HCT116 (cell line): ENCODE data around the gene RIMS1. TPM values are rescaled to one million over a fixed set of nuclear protein-coding genes. Genes with fewer than 3 reads are reported as not detected.

Source experiments
- ATAC-seq: fragments of 200-7000 bp; cut with Tn5 transposase; 2 replicates; pipeline ENCODE4 v1.9.1; 2020; ENCODE audit warnings: mild to moderate bottlenecking, moderate library complexity
- BruUV-seq: library from RNA; stranded (reverse); fragments of 400-500 nt; replicated peaks from 2 replicates; lab custom pipeline; 2021; lab: Mats Ljungman, UMichigan
- CTCF ChIA-PET: fragments of 300-600 bp; sonication (Branson Sonifier 250); formaldehyde crosslinking; loops from one replicate; lab custom pipeline; 2021; ENCODE audit warnings: antibody characterized with exemption; lab: Charles Lee
- POLR2A ChIA-PET: fragments of 300-600, 350-600 bp; sonication (Branson Sonifier 250); formaldehyde crosslinking; loops from one replicate; lab custom pipeline; 2021; ENCODE audit warnings: antibody characterized with exemption; lab: Charles Lee
- RAD21 ChIA-PET, 2 experiments: fragments of 300-600 bp; sonication (Branson Sonifier 250); formaldehyde crosslinking; loops; one replicate each; lab custom pipeline; 2023; ENCODE audit warnings: low total read pairs in 2 of 2; ENCODE audit not compliant: uncharacterized antibody in 2 of 2, unreplicated experiment in 2 of 2, low non-redundant PET in 1 of 2; lab: Charles Lee
- DNase-seq: peaks from one replicate; pipeline ENCODE4 v3.0.0-alpha.2; 2010; ENCODE audit warnings: low read depth, low spot score
- H2AFZ ChIP-seq: fragments of 200-600 bp; shearing (Covaris generic), sonication (generic); 2 replicates; pipeline ENCODE4 v1.6.1; 2017; ENCODE audit warnings: low read depth, mixed run types, mixed read lengths, antibody characterized with exemption, low read length; ENCODE audit not compliant: poor library complexity, severe bottlenecking
- H3K27ac ChIP-seq: 2 replicates; pipeline ENCODE4 v1.5.1; 2012; ENCODE audit warnings: low read depth, low read length
- H3K27me3 ChIP-seq: fragments of 200-600 bp; sonication (generic); 2 replicates; pipeline ENCODE4 v1.6.1; 2016; ENCODE audit warnings: mixed run types, low read length, mixed read lengths; ENCODE audit not compliant: insufficient read depth
- H3K36me3 ChIP-seq, 2 experiments: fragments of 200-500 bp in 1 of 2; fragments of 200-600 bp in 1 of 2; sonication (Bioruptor generic) in 1 of 2; sonication (generic) in 1 of 2; 2 replicates each; pipeline versions ENCODE4 v1.5.1 to v1.6.1; 2014 to 2016; ENCODE audit warnings: low read length in 2 of 2, inconsistent platforms in 1 of 2, mixed read lengths in 1 of 2, mixed run types in 1 of 2; ENCODE audit not compliant: insufficient read depth in 2 of 2, control insufficient read depth in 1 of 2
- H3K4me1 ChIP-seq, 2 experiments: fragments of 200-600 bp in 1 of 2; sonication (generic) in 1 of 2; 2 replicates each; pipeline versions ENCODE4 v1.5.1 to v1.6.1; 2012 to 2017; ENCODE audit warnings: low read length in 2 of 2, inconsistent platforms in 1 of 2, mild to moderate bottlenecking in 1 of 2, mixed read lengths in 1 of 2, mixed run types in 1 of 2, moderate library complexity in 1 of 2; ENCODE audit not compliant: insufficient read depth in 2 of 2, control insufficient read depth in 1 of 2
- H3K4me2 ChIP-seq: fragments of 200-600 bp; sonication (generic); 2 replicates; pipeline ENCODE4 v1.6.1; 2017; ENCODE audit warnings: mixed run types, low read length, mixed read lengths
- H3K4me3 ChIP-seq, 2 experiments: fragments of 200-600 bp in 1 of 2; sonication (generic) in 1 of 2; replicated peaks in 1 of 2; 2 replicates each; pipeline ENCODE4 v1.5.1; 2011 to 2016; ENCODE audit warnings: low read length in 2 of 2, control low read depth in 1 of 2, low read depth in 1 of 2, mild to moderate bottlenecking in 1 of 2, mixed read lengths in 1 of 2, mixed run types in 1 of 2
- H3K79me2 ChIP-seq: fragments of 200-600 bp; sonication (generic); 2 replicates; pipeline ENCODE4 v1.6.1; 2017; ENCODE audit warnings: mild to moderate bottlenecking, mixed run types, low read length, moderate library complexity, mixed read lengths; ENCODE audit not compliant: insufficient read depth
- H3K9ac ChIP-seq: fragments of 200-600 bp; sonication (generic); 2 replicates; pipeline ENCODE4 v1.6.1; 2016; ENCODE audit warnings: low read length, mixed read lengths
- H3K9me2 ChIP-seq: fragments of 200-600 bp; sonication (generic), shearing (Covaris generic); 2 replicates; pipeline ENCODE4 v1.6.1; 2017; ENCODE audit warnings: mixed run types, mild to moderate bottlenecking, moderate library complexity; ENCODE audit not compliant: insufficient read depth
- H3K9me3 ChIP-seq, 2 experiments: fragments of 200-500 bp in 1 of 2; fragments of 200-600 bp in 1 of 2; sonication (Bioruptor generic) in 1 of 2; sonication (generic) in 1 of 2; 2 replicates each; pipeline ENCODE4 v1.6.1; 2014 to 2017; ENCODE audit warnings: low read length in 2 of 2, mixed read lengths in 2 of 2, inconsistent platforms in 1 of 2, low read depth in 1 of 2, mild to moderate bottlenecking in 1 of 2, mixed run types in 1 of 2, moderate library complexity in 1 of 2; ENCODE audit not compliant: control insufficient read depth in 1 of 2, insufficient read depth in 1 of 2
- H4K20me1 ChIP-seq: fragments of 200-600 bp; sonication (generic), shearing (Covaris generic); 2 replicates; pipeline ENCODE4 v1.6.1; 2017; ENCODE audit warnings: mixed run types, mild to moderate bottlenecking, moderate library complexity; ENCODE audit not compliant: insufficient read depth
- CBX3 ChIP-seq: IDR thresholded peaks from 2 replicates; pipeline ENCODE4 v1.6.1; 2012; ENCODE audit warnings: low read depth
- EGR1 ChIP-seq: IDR thresholded peaks from 2 replicates; pipeline ENCODE4 v1.6.1; 2012; ENCODE audit warnings: low read depth
- ELF1 ChIP-seq: IDR thresholded peaks from 2 replicates; pipeline ENCODE4 v1.6.1; 2012; ENCODE audit warnings: low read depth, borderline replicate concordance
- EZH2phosphoT487 ChIP-seq: fragments of 200-600 bp; IDR thresholded peaks from 2 replicates; pipeline ENCODE4 v1.6.1; 2018; ENCODE audit warnings: antibody characterized with exemption, borderline replicate concordance
- FOSL1 ChIP-seq: IDR thresholded peaks from 2 replicates; pipeline ENCODE4 v1.6.1; 2012; ENCODE audit warnings: low read depth
- RAD21 ChIP-seq: IDR thresholded peaks from 2 replicates; pipeline ENCODE4 v1.6.1; 2012; ENCODE audit warnings: low read depth, mild to moderate bottlenecking
- SIN3A ChIP-seq: IDR thresholded peaks from 2 replicates; pipeline ENCODE4 v1.6.1; 2012; ENCODE audit warnings: low read depth
- YY1 ChIP-seq: IDR thresholded peaks from 2 replicates; pipeline ENCODE4 v1.6.1; 2011; ENCODE audit warnings: low read length, low read depth, moderate library complexity, mild to moderate bottlenecking; ENCODE audit not compliant: insufficient replicate concordance; ENCODE audit errors: extremely low read depth
- intact Hi-C: fragments of 100-400 bp; cut with micrococcal nuclease; formaldehyde crosslinking; loops from 2 replicates; pipeline ENCODE4 v1.10.0; 2022
- total RNA-seq: library from RNA; stranded (reverse); gene quantifications from one replicate; pipeline ENCODE4 v1.2.1, GENCODE V29; 2021; ENCODE audit not compliant: unreplicated experiment
- TF ChIP-seq, protein P1 (sequence below), 3 experiments: fragments of 200-600 bp in 1 of 3; sonication (generic) in 1 of 3; IDR thresholded peaks in 2 of 3; conservative IDR thresholded peaks in 1 of 3; 2 replicates each; pipeline ENCODE4 v1.5.1; 2012 to 2017; ENCODE audit warnings: low read depth in 2 of 3, low read length in 2 of 3, antibody characterized with exemption in 1 of 3, borderline replicate concordance in 1 of 3, control low read depth in 1 of 3, mild to moderate bottlenecking in 1 of 3, mixed read lengths in 1 of 3, mixed run types in 1 of 3, moderate library complexity in 1 of 3; ENCODE audit not compliant: insufficient read depth in 1 of 3
- TF ChIP-seq, protein P2 (sequence below): IDR thresholded peaks from 2 replicates; pipeline ENCODE4 v1.6.1; 2012
- TF ChIP-seq, protein P3 (sequence below): IDR thresholded peaks from 2 replicates; pipeline ENCODE4 v1.6.1; 2011; ENCODE audit warnings: mild to moderate bottlenecking, low read length, moderate library complexity; ENCODE audit not compliant: insufficient replicate concordance; ENCODE audit errors: extremely low read depth

RIMS1 gene
- total RNA-seq, 1 experiment from 2014 or later = not detected

DNA sequence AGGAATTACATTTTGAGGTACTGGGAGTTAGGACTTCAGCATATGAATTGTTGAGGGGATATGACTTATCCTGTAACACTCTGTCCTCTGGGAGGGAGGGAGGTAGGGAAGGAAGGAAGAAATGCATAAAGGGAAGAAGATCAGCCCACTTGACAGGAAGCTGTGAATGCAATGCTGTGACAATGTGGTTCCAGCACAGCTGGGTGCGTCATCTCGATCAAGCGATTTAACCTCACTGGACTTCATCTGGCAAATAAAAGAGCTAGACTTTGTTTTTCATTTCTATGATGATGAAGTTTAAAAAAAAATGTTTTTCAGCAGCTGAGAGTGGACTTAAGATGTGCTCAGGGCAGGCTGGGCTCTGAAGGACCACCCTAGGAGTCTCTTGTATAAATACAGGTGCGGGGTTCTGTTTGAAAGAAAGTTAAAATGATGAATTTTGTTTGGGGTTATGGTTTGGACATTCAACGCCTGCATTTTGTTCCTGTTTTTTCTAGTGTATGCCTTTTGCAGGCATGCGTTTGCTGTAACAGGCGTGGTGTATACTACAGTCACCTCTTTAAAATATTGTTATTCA is 178.1 kb downstream of the RIMS1 start:
- ATAC-seq (no peak), DNase-seq (no peak)
- no peaks in the 10 kb centered on the region for H3K79me2 ChIP-seq
- RAD21 ChIA-PET = no interaction called here
- POLR2A ChIA-PET = no interaction called here
- H2AFZ ChIP-seq = no peak overlapping the region
- no peaks in the 10 kb centered on the region for H3K36me3 ChIP-seq
- BruUV-seq = no TSS peak
- no peaks in the 10 kb centered on the region for H3K9me3 ChIP-seq
- CTCF ChIA-PET = no interaction called here
- intact Hi-C loops = no loop called here
- H3K27me3 ChIP-seq = no peaks in the 10 kb centered on the region
- TF ChIP-seq RAD21 (no peak), CBX3 (no peak), YY1 (no peak), SIN3A (no peak), ELF1 (no peak), FOSL1 (no peak), EGR1 (no peak), EZH2phosphoT487 (no peak)
- TF ChIP-seq, protein P1, sequence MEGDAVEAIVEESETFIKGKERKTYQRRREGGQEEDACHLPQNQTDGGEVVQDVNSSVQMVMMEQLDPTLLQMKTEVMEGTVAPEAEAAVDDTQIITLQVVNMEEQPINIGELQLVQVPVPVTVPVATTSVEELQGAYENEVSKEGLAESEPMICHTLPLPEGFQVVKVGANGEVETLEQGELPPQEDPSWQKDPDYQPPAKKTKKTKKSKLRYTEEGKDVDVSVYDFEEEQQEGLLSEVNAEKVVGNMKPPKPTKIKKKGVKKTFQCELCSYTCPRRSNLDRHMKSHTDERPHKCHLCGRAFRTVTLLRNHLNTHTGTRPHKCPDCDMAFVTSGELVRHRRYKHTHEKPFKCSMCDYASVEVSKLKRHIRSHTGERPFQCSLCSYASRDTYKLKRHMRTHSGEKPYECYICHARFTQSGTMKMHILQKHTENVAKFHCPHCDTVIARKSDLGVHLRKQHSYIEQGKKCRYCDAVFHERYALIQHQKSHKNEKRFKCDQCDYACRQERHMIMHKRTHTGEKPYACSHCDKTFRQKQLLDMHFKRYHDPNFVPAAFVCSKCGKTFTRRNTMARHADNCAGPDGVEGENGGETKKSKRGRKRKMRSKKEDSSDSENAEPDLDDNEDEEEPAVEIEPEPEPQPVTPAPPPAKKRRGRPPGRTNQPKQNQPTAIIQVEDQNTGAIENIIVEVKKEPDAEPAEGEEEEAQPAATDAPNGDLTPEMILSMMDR (IDR thresholded peaks at IDR 0.05 in 2 of 3, conservative IDR thresholded peaks at IDR 0.05 in 1 of 3; ENCODE audit: borderline replicate concordance in 1 of 3, insufficient read depth in 1 of 3, low read depth in 2 of 3, low read length in 2 of 3) = no peak
- TF ChIP-seq, protein P2, sequence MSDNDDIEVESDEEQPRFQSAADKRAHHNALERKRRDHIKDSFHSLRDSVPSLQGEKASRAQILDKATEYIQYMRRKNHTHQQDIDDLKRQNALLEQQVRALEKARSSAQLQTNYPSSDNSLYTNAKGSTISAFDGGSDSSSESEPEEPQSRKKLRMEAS = no peak
- TF ChIP-seq, protein P3, sequence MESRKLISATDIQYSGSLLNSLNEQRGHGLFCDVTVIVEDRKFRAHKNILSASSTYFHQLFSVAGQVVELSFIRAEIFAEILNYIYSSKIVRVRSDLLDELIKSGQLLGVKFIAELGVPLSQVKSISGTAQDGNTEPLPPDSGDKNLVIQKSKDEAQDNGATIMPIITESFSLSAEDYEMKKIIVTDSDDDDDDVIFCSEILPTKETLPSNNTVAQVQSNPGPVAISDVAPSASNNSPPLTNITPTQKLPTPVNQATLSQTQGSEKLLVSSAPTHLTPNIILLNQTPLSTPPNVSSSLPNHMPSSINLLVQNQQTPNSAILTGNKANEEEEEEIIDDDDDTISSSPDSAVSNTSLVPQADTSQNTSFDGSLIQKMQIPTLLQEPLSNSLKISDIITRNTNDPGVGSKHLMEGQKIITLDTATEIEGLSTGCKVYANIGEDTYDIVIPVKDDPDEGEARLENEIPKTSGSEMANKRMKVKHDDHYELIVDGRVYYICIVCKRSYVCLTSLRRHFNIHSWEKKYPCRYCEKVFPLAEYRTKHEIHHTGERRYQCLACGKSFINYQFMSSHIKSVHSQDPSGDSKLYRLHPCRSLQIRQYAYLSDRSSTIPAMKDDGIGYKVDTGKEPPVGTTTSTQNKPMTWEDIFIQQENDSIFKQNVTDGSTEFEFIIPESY = no peak
- H3K9me2 ChIP-seq = no peaks in the 10 kb centered on the region
- H3K9ac ChIP-seq = no peak overlapping the region
- H3K4me2 ChIP-seq = no peak overlapping the region
- H4K20me1 ChIP-seq = no peaks in the 10 kb centered on the region
- H3K27ac ChIP-seq = no peak overlapping the region
- no peaks in the 10 kb centered on the region for H3K4me1 ChIP-seq
- H3K4me3 ChIP-seq = no peak overlapping the region
